ENCODE results near the gene KDM4F. TPM values are rescaled to one million over a fixed set of nuclear protein-coding genes. Genes with fewer than 3 reads are reported as not detected.

The KDM4F gene
- total and polyA plus RNA-seq, 2 donors (not counting 3 experiments of a cell fraction or from before 2014, with no cell fraction given) = not detected

GRCh38 chr11:95085117-95085816, 36.0 kb downstream of the KDM4F start:
- no peak for TF ChIP-seq JUN (IDR thresholded peaks at IDR 0.05; ENCODE audit: borderline replicate concordance, insufficient read depth, insufficient read length, low read depth)
- no peak for TF ChIP-seq FOS (IDR thresholded peaks at IDR 0.05; ENCODE audit: borderline replicate concordance, insufficient read depth, low read length)
- no peak for TF ChIP-seq EZH2 (IDR thresholded peaks at IDR 0.05; ENCODE audit: borderline replicate concordance, low read depth, low read length, severe bottlenecking)
- no peak for TF ChIP-seq POLR2A (IDR thresholded peaks at IDR 0.05; ENCODE audit: low read depth, low read length)
- no TSS peak for BruUV-seq (replicated peaks)
- intact Hi-C loops (cut with micrococcal nuclease) = loop anchor here (5.0 kb wide), 1 partner anchor 702 kb away; the partner anchor contains the start of gene FAM76B
- DNase-seq (ENCODE audit: low read depth, low spot score) = no peak
- H3K27ac ChIP-seq (ENCODE audit: insufficient read depth, low read depth, low read length) = no peak overlapping the region
- no peaks in the 10 kb centered on the region for H4K20me1 ChIP-seq (replicated peaks; ENCODE audit: control insufficient read depth, extremely low read depth, insufficient read depth, low read length)
- H3K4me1 ChIP-seq (ENCODE audit: control insufficient read depth, extremely low read depth, insufficient read depth, low read length) = peaks cover 9% of the 10 kb centered on the region
- no peaks in the 10 kb centered on the region for H3K36me3 ChIP-seq (ENCODE audit: control insufficient read depth in 2 of 2, extremely low read depth in 1 of 2, insufficient read depth in 2 of 2, low read length in 2 of 2)
- H3K9ac ChIP-seq (replicated peaks; ENCODE audit: extremely low read depth, insufficient read depth, low read length) = no peak overlapping the region
- ChIA-PET CTCF (interaction anchor here (0.8 to 1.5 kb wide), 4 partner anchors 8 to 13 kb away, joined by 3 to 5 read pairs (median 4); no protein-coding TSS in a partner anchor), POLR2A (no interaction called here)
- dilution Hi-C loops (cut with MboI; ENCODE audit: extremely low pct_ligation_motif_present, low sequenced_read_pairs) = no loop called here
- no peak overlapping the region for H3K4me2 ChIP-seq (ENCODE audit: insufficient read depth, low read length)
- H3K9me1 ChIP-seq (replicated peaks; ENCODE audit: control insufficient read depth, extremely low read depth, insufficient read depth, low read length) = no peaks in the 10 kb centered on the region
- H3K9me3 ChIP-seq (replicated peaks; ENCODE audit: control insufficient read depth, insufficient read depth, low read length) = no peaks in the 10 kb centered on the region
- no peak overlapping the region for H3K4me3 ChIP-seq (replicated peaks in 1 of 3; ENCODE audit: insufficient read depth in 1 of 3, low read depth in 1 of 3, low read length in 3 of 3)
- no peaks in the 10 kb centered on the region for H3K27me3 ChIP-seq (ENCODE audit: control insufficient read depth in 2 of 2, insufficient read depth in 2 of 2, low read length in 2 of 2)
- FAIRE-seq = no peak
- H2AFZ ChIP-seq (ENCODE audit: low read depth, low read length) = no peak overlapping the region
- no peaks in the 10 kb centered on the region for H3K79me2 ChIP-seq (ENCODE audit: control insufficient read depth, insufficient read depth, low read length)

GRCh38 chr11:95086151-95086550, 36.9 kb downstream of the KDM4F start:
- CTCF ChIA-PET = interaction anchor here (0.8 to 1.4 kb wide), 2 partner anchors 14 to 19 kb away, joined by 3 to 4 read pairs; partner anchors contain the start of gene SRSF8
- Histone ChIP-seq H3K36me3 (ENCODE audit: control insufficient read depth in 2 of 2, extremely low read depth in 1 of 2, insufficient read depth in 2 of 2, low read length in 2 of 2) (no peaks in the 10 kb centered on the region), H3K79me2 (ENCODE audit: control insufficient read depth, insufficient read depth, low read length) (no peaks in the 10 kb centered on the region), H3K9me1 (replicated peaks; ENCODE audit: control insufficient read depth, extremely low read depth, insufficient read depth, low read length) (no peaks in the 10 kb centered on the region), H3K9ac (replicated peaks; ENCODE audit: extremely low read depth, insufficient read depth, low read length) (no peak overlapping the region), H3K9me3 (replicated peaks; ENCODE audit: control insufficient read depth, insufficient read depth, low read length) (no peaks in the 10 kb centered on the region), H3K4me1 (ENCODE audit: control insufficient read depth, extremely low read depth, insufficient read depth, low read length) (peaks cover 11% of the 10 kb centered on the region), H3K27me3 (ENCODE audit: control insufficient read depth in 2 of 2, insufficient read depth in 2 of 2, low read length in 2 of 2) (no peaks in the 10 kb centered on the region), H3K27ac (ENCODE audit: insufficient read depth, low read depth, low read length) (no peak overlapping the region), H3K4me3 (replicated peaks in 1 of 3; ENCODE audit: insufficient read depth in 1 of 3, low read depth in 1 of 3, low read length in 3 of 3) (no peak overlapping the region), H4K20me1 (replicated peaks; ENCODE audit: control insufficient read depth, extremely low read depth, insufficient read depth, low read length) (no peaks in the 10 kb centered on the region), H3K4me2 (ENCODE audit: insufficient read depth, low read length) (no peak overlapping the region), H2AFZ (ENCODE audit: low read depth, low read length) (no peak overlapping the region)
- FAIRE-seq (no peak), DNase-seq (ENCODE audit: low read depth, low spot score) (no peak)
- intact Hi-C loops (cut with micrococcal nuclease) (loop anchor here (5.0 kb wide), 1 partner anchor 701 kb away; the partner anchor contains the start of gene FAM76B), dilution Hi-C loops (cut with MboI; ENCODE audit: extremely low pct_ligation_motif_present, low sequenced_read_pairs) (no loop called here)
- POLR2A ChIA-PET = no interaction called here
- no TSS peak for BruUV-seq (replicated peaks)
- no peak for TF ChIP-seq MYC (IDR thresholded peaks at IDR 0.05; ENCODE audit: low read depth, low read length)

All from endothelial cell of umbilical vein (primary cell).